Esophagus muscularis mucosa (tissue), 4 donors: ENCODE data around the gene TTC4. TPM values are rescaled to one million over a fixed set of nuclear protein-coding genes. Genes with fewer than 3 reads are reported as not detected.
A peak's percentile ranks its signal among the peaks of the same experiment; 100 is the strongest.

Experiments
- DNase-seq: peaks from one replicate; pipeline ENCODE4 v3.0.0-alpha.2; 2017; ENCODE audit errors: extremely low spot score
- H3K27ac ChIP-seq, 4 donors: fragments of 200-600 bp; sonication (generic); replicated peaks in 1 of 4; 1 replicate in 3 of 4; 2 replicates in 1 of 4; pipeline ENCODE4 v1.5.1; 2016 to 2019; ENCODE audit warnings: mild to moderate bottlenecking in 1 of 4
- H3K27me3 ChIP-seq, 4 donors: fragments of 200-600 bp; sonication (generic); one replicate each; pipeline versions ENCODE4 v1.5.1 to v1.6.0; 2016 to 2019
- H3K36me3 ChIP-seq, 4 donors: fragments of 200-600 bp; sonication (generic); one replicate each; pipeline ENCODE4 v1.5.1; 2016 to 2019
- H3K4me1 ChIP-seq, 4 donors: fragments of 200-600 bp; sonication (generic); one replicate each; pipeline ENCODE4 v1.5.1; 2016 to 2019
- H3K4me3 ChIP-seq, 4 donors: fragments of 200-600 bp; sonication (generic); 1 replicate in 2 of 4; 2 replicates in 2 of 4; pipeline ENCODE4 v1.5.1; 2016 to 2019; ENCODE audit warnings: mild to moderate bottlenecking in 4 of 4, moderate library complexity in 1 of 4
- H3K9me3 ChIP-seq, 4 donors: fragments of 200-600 bp; sonication (generic); 1 replicate in 3 of 4; 2 replicates in 1 of 4; pipeline ENCODE4 v1.5.1; 2016 to 2019
- CTCF ChIP-seq, 3 experiments: fragments of 200-600 bp in 2 of 3; fragments of 450-650 bp in 1 of 3; sonication (generic) in 2 of 3; IDR thresholded peaks; one replicate each; pipeline ENCODE4 v1.5.1; 2017 to 2019; ENCODE audit warnings: antibody characterized with exemption in 3 of 3, mild to moderate bottlenecking in 2 of 3, moderate library complexity in 1 of 3
- EP300 ChIP-seq: sonication (generic); formaldehyde crosslinking; IDR thresholded peaks from one replicate; pipeline ENCODE4 v1.6.1; 2017; ENCODE audit warnings: antibody characterized with exemption
- POLR2A ChIP-seq: fragments of 450-650 bp; IDR thresholded peaks from one replicate; pipeline ENCODE4 v1.6.1; 2017; ENCODE audit warnings: antibody characterized with exemption, moderate library complexity, mild to moderate bottlenecking, low read depth
- POLR2AphosphoS5 ChIP-seq, 2 donors: sonication (generic); formaldehyde crosslinking; IDR thresholded peaks; one replicate each; pipeline ENCODE4 v1.6.1; 2017; ENCODE audit warnings: antibody characterized with exemption in 2 of 2
- WGBS: methylation state at CpG from one replicate; pipeline ENCODE4 v1.1.5; 2018; 5-methylcytosine and 5-hydroxymethylcytosine counted together
- intact Hi-C: fragments of 100-400 bp; cut with DNase I; formaldehyde crosslinking; loops from one replicate; pipeline ENCODE4 v1.15.1; 2023
- total RNA-seq, 4 donors: library from RNA; depleted of rRNA; stranded (reverse); fragments of >200 nt; gene quantifications; one replicate each; pipeline versions ENCODE4 v1.1.0 to v1.2.1, GENCODE V29; 2016

Gene TTC4
- total RNA-seq, 4 donors from 2014 or later: 10.8 to 16.4 (median 13.8) TPM

GRCh38 chr1:54721719-54722118 is 6.1 kb downstream of the TTC4 start:
- Histone ChIP-seq H3K4me1 (peaks cover 5 to 11% (median 8%) of the 10 kb centered on the region in 4 donors), H3K27ac (no peak overlapping the region), H3K36me3 (peaks cover 33 to 87% (median 75%) of the 10 kb centered on the region in 4 donors), H3K27me3 (no peaks in the 10 kb centered on the region), H3K9me3 (no peaks in the 10 kb centered on the region), H3K4me3 (no peak overlapping the region)
- DNase-seq: no peak
- TF ChIP-seq POLR2A: no peak
- intact Hi-C loops: no loop called here

- Histone ChIP-seq H3K36me3 (peaks cover 33 to 91% (median 69%) of the 10 kb centered on the region in 4 donors), H3K4me3 (no peak overlapping the region), H3K27me3 (no peaks in the 10 kb centered on the region), H3K27ac (no peak overlapping the region), H3K9me3 (no peaks in the 10 kb centered on the region), H3K4me1 (peaks cover 0 to 15% (median 13%) of the 10 kb centered on the region in 4 donors)
- intact Hi-C loops: no loop called here
- no peak for DNase-seq
- TF ChIP-seq CTCF (IDR thresholded peaks at IDR 0.05): no peak
Observed at GRCh38 chr1:54723985-54724384, 8.3 kb downstream of the TTC4 start.

- intact Hi-C loops: no loop called here
- TF ChIP-seq POLR2A (no peak), EP300 (no peak), CTCF (IDR thresholded peaks at IDR 0.05) (no peak), POLR2AphosphoS5 (IDR thresholded peaks at IDR 0.05) (no peak)
- peaks cover 33 to 89% (median 68%) of the 10 kb centered on the region in 4 donors for H3K36me3 ChIP-seq
- no peak for DNase-seq
- H3K27ac ChIP-seq: no peak overlapping the region
- H3K4me3 ChIP-seq: no peak overlapping the region
- 100% methylated on average over 1 of the region's 1 CpG for WGBS
- peaks cover 0 to 12% (median 11%) of the 10 kb centered on the region in 4 donors for H3K4me1 ChIP-seq
- no peaks in the 10 kb centered on the region for H3K27me3 ChIP-seq
- no peaks in the 10 kb centered on the region for H3K9me3 ChIP-seq
Observed at GRCh38 chr1:54724771-54725170, 9.1 kb downstream of the TTC4 start.

- Histone ChIP-seq H3K4me1 (peaks cover 0 to 12% (median 11%) of the 10 kb centered on the region in 4 donors), H3K36me3 (peaks cover 53 to 96% (median 73%) of the 10 kb centered on the region in 4 donors), H3K27me3 (no peaks in the 10 kb centered on the region), H3K4me3 (no peak overlapping the region), H3K9me3 (no peaks in the 10 kb centered on the region), H3K27ac (peak overlapping the region in 2 of 4 donors; percentile 15 to 44)
- no peak for TF ChIP-seq POLR2A
- TF ChIP-seq CTCF (IDR thresholded peaks at IDR 0.05): no peak
- TF ChIP-seq POLR2AphosphoS5 (IDR thresholded peaks at IDR 0.05): no peak
- TF ChIP-seq EP300: no peak
- DNase-seq: no peak
- intact Hi-C loops: no loop called here
- WGBS: 48% methylated on average over 3 of the region's 3 CpGs
Observed at GRCh38 chr1:54728027-54728426, 12.4 kb downstream of the TTC4 start.

GRCh38 chr1:54736685-54737084 is 21.0 kb downstream of the TTC4 start:
- no peaks in the 10 kb centered on the region for H3K9me3 ChIP-seq
- no peak overlapping the region for H3K27ac ChIP-seq
- no peak for TF ChIP-seq CTCF (IDR thresholded peaks at IDR 0.05)
- TF ChIP-seq POLR2AphosphoS5 (IDR thresholded peaks at IDR 0.05): no peak
- TF ChIP-seq EP300: no peak
- no peak for TF ChIP-seq POLR2A
- intact Hi-C loops: no loop called here
- H3K27me3 ChIP-seq: no peaks in the 10 kb centered on the region
- 96% methylated on average over 5 of the region's 5 CpGs for WGBS
- H3K4me3 ChIP-seq: no peak overlapping the region
- H3K4me1 ChIP-seq: no peaks in the 10 kb centered on the region
- H3K36me3 ChIP-seq: peaks cover 74 to 99% (median 88%) of the 10 kb centered on the region in 4 donors
- DNase-seq: no peak
